WTC11 (cell line): Measurements from ENCODE around the gene KCNMA1. TPM values are rescaled to one million over a fixed set of nuclear protein-coding genes. Genes with fewer than 3 reads are reported as not detected.

Experiments
- ATAC-seq: fragments of 200-7000 bp; cut with Tn5 transposase; 2 replicates; pipeline ENCODE4 v1.10.0; 2021; ENCODE audit warnings: mild to moderate bottlenecking, moderate library complexity
- CTCF ChIA-PET: fragments of 300-600 bp; sonication (Branson Sonifier 250); formaldehyde crosslinking; loops from one replicate; lab custom pipeline; 2021; ENCODE audit warnings: antibody characterized with exemption; lab: Charles Lee
- POLR2A ChIA-PET: fragments of 350-600 bp; sonication (Branson Sonifier 250); formaldehyde crosslinking; loops from one replicate; lab custom pipeline; 2021; ENCODE audit warnings: antibody characterized with exemption; lab: Charles Lee
- DNase-seq: peaks from one replicate; pipeline ENCODE4 v3.0.0; 2021; ENCODE audit warnings: low spot score
- H3K27ac Mint-ChIP-seq: 2 replicates; pipeline ENCODE4 v1.8.0; 2021; ENCODE audit warnings: mixed read lengths
- H3K27me3 Mint-ChIP-seq: 2 replicates; pipeline ENCODE4 v1.8.0; 2021; ENCODE audit warnings: low read depth, mild to moderate bottlenecking, moderate library complexity, mixed read lengths
- H3K36me3 Mint-ChIP-seq: 2 replicates; pipeline ENCODE4 v1.8.0; 2021; ENCODE audit warnings: mixed read lengths
- H3K4me1 Mint-ChIP-seq: 2 replicates; pipeline ENCODE4 v1.8.0; 2022; ENCODE audit warnings: mixed read lengths
- H3K4me3 Mint-ChIP-seq: 2 replicates; pipeline ENCODE4 v1.8.0; 2021; ENCODE audit warnings: mild to moderate bottlenecking, moderate library complexity, mixed read lengths
- H3K9me3 Mint-ChIP-seq: 2 replicates; pipeline ENCODE4 v1.8.0; 2021; ENCODE audit warnings: mixed read lengths
- AR ChIP-seq: fragments of 250-450 bp; sonication (Bioruptor Pico); IDR thresholded peaks from 2 replicates; pipeline ENCODE4 v1.9.0; 2021; ENCODE audit warnings: mild to moderate bottlenecking
- ATF6 ChIP-seq: sonication (generic); formaldehyde crosslinking; IDR thresholded peaks from 2 replicates; pipeline ENCODE4 v1.8.1; 2023; ENCODE audit warnings: mild to moderate bottlenecking, missing genetic modification reagents
- CTCF ChIP-seq: fragments of 200-600 bp; IDR thresholded peaks from 2 replicates; pipeline ENCODE4 v1.8.0; 2022; ENCODE audit warnings: antibody characterized with exemption
- EMX1 ChIP-seq: fragments of 250-450 bp; sonication (Bioruptor Pico); IDR thresholded peaks from 2 replicates; pipeline ENCODE4 v1.8.0; 2021; ENCODE audit warnings: mild to moderate bottlenecking
- ESRRA ChIP-seq: sonication (generic); formaldehyde crosslinking; IDR thresholded peaks from 2 replicates; pipeline ENCODE4 v1.8.1; 2022; ENCODE audit warnings: mild to moderate bottlenecking, missing genetic modification reagents, borderline replicate concordance
- FOXP1 ChIP-seq: sonication (generic); formaldehyde crosslinking; IDR thresholded peaks from 2 replicates; pipeline ENCODE4 v1.8.0; 2022; ENCODE audit warnings: missing genetic modification reagents, mild to moderate bottlenecking, moderate library complexity, borderline replicate concordance
- GTF2I ChIP-seq: fragments of 250-450 bp; sonication (Bioruptor Pico); conservative IDR thresholded peaks from 2 replicates; pipeline ENCODE4 v1.4.0; 2021; ENCODE audit warnings: mild to moderate bottlenecking
- HMGA2 ChIP-seq: fragments of 250-450 bp; sonication (Bioruptor Pico); IDR thresholded peaks from 2 replicates; pipeline ENCODE4 v1.4.0; 2021; ENCODE audit warnings: mild to moderate bottlenecking, moderate library complexity
- KAT7 ChIP-seq: sonication (generic); formaldehyde crosslinking; IDR thresholded peaks from 2 replicates; pipeline ENCODE4 v1.8.1; 2023; ENCODE audit warnings: missing genetic modification reagents, mild to moderate bottlenecking, borderline replicate concordance
- ZNF423 ChIP-seq: fragments of 250-450 bp; sonication (Bioruptor Pico); IDR thresholded peaks from 2 replicates; pipeline ENCODE4 v2.1.2; 2022; ENCODE audit warnings: mild to moderate bottlenecking, moderate library complexity
- total RNA-seq: library from RNA; stranded (reverse); gene quantifications from 3 replicates; pipeline ENCODE4 v1.2.3, GENCODE V29; 2021
- TF ChIP-seq, protein P1 (sequence below): sonication (generic); formaldehyde crosslinking; IDR thresholded peaks from 2 replicates; pipeline ENCODE4 v1.8.1; 2022; ENCODE audit warnings: low read depth, mild to moderate bottlenecking, moderate library complexity, missing genetic modification reagents, borderline replicate concordance
- TF ChIP-seq, protein P2 (sequence below): sonication (generic); formaldehyde crosslinking; IDR thresholded peaks from 2 replicates; pipeline ENCODE4 v1.8.1; 2023; ENCODE audit warnings: mild to moderate bottlenecking, missing genetic modification reagents, borderline replicate concordance
- TF ChIP-seq, protein P3 (sequence below): sonication (generic); formaldehyde crosslinking; IDR thresholded peaks from 2 replicates; pipeline ENCODE4 v1.8.0; 2022; ENCODE audit warnings: mild to moderate bottlenecking, missing genetic modification reagents

Gene KCNMA1
- total RNA-seq, 1 experiment from 2014 or later: 7.3 TPM

DNA sequence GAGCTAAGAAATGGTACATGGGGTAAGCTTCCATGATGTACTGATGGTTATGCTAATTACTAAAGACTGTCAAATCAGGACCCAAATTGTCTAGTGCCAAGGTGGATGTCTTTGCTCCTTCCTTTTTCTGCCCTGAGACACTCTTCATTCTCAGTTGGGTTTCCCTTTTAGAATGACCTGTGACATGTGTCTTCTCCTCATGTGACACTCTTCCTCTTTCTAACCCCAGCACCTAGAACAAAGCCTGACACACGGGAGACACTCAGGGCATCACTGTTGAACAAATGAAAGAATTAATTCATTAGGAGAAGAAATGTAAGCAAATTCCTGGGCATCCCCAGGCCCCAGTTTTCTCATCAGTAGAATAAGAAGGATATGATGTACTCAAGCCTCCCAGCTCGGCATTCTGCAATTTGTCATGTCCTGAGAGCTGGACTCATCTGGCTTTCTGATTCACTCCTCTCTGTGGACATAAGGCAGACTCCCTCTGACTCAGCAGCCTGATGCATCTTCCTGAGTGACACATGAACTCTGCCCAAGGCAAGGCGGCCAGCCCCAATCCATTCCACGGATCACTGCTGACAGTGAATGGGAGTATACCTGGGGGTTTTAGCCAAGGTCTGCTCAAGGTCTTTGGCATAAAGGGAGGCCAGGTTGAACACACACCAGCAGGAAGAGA is 473.8 kb downstream of the KCNMA1 start:
- no peaks in the 10 kb centered on the region for H3K9me3 Mint-ChIP-seq
- ATAC-seq (no peak), DNase-seq (no peak)
- no peaks in the 10 kb centered on the region for H3K27me3 Mint-ChIP-seq
- CTCF ChIA-PET: interaction anchor here (0.9 to 3.4 kb wide), 4 partner anchors 10 to 548 kb away, joined by 3 to 33 read pairs (median 16); no protein-coding TSS in a partner anchor
- POLR2A ChIA-PET: no interaction called here
- TF ChIP-seq ATF6 (CRISPR knock-in tag): no peak
- TF ChIP-seq, protein P1, sequence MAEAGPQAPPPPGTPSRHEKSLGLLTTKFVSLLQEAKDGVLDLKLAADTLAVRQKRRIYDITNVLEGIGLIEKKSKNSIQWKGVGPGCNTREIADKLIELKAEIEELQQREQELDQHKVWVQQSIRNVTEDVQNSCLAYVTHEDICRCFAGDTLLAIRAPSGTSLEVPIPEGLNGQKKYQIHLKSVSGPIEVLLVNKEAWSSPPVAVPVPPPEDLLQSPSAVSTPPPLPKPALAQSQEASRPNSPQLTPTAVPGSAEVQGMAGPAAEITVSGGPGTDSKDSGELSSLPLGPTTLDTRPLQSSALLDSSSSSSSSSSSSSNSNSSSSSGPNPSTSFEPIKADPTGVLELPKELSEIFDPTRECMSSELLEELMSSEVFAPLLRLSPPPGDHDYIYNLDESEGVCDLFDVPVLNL (CRISPR knock-in tag): no peak
- no peak for TF ChIP-seq FOXP1 (CRISPR knock-in tag)
- TF ChIP-seq KAT7 (CRISPR knock-in tag): no peak
- no peak for TF ChIP-seq AR (CRISPR knock-in tag)
- TF ChIP-seq ESRRA (CRISPR knock-in tag): no peak
- no peak for TF ChIP-seq ZNF423 (CRISPR knock-in tag)
- TF ChIP-seq, protein P2, sequence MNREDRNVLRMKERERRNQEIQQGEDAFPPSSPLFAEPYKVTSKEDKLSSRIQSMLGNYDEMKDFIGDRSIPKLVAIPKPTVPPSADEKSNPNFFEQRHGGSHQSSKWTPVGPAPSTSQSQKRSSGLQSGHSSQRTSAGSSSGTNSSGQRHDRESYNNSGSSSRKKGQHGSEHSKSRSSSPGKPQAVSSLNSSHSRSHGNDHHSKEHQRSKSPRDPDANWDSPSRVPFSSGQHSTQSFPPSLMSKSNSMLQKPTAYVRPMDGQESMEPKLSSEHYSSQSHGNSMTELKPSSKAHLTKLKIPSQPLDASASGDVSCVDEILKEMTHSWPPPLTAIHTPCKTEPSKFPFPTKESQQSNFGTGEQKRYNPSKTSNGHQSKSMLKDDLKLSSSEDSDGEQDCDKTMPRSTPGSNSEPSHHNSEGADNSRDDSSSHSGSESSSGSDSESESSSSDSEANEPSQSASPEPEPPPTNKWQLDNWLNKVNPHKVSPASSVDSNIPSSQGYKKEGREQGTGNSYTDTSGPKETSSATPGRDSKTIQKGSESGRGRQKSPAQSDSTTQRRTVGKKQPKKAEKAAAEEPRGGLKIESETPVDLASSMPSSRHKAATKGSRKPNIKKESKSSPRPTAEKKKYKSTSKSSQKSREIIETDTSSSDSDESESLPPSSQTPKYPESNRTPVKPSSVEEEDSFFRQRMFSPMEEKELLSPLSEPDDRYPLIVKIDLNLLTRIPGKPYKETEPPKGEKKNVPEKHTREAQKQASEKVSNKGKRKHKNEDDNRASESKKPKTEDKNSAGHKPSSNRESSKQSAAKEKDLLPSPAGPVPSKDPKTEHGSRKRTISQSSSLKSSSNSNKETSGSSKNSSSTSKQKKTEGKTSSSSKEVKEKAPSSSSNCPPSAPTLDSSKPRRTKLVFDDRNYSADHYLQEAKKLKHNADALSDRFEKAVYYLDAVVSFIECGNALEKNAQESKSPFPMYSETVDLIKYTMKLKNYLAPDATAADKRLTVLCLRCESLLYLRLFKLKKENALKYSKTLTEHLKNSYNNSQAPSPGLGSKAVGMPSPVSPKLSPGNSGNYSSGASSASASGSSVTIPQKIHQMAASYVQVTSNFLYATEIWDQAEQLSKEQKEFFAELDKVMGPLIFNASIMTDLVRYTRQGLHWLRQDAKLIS (CRISPR knock-in tag): no peak
- no peak overlapping the region for H3K27ac Mint-ChIP-seq
- no peaks in the 10 kb centered on the region for H3K36me3 Mint-ChIP-seq
- H3K4me3 Mint-ChIP-seq: no peak overlapping the region
- peaks cover 7% of the 10 kb centered on the region for H3K4me1 Mint-ChIP-seq

DNA sequence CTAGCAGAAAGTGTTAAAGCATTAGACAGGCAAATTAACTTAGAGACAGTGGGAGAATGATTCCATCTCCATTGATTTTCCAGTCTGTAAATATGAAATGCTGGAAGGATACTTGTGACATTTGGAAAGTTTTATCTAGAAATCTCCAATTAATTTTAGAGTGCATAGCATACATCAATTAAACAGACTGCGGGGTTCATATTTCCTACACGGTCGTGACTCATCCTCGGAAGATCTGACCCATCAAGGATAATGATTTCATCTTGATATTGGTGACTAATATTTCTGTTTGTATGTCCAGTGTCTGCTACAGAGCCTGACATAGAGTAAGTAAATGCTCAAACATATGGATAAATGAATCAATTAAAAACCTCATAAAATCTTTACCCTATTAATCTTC is 474.9 kb downstream of the KCNMA1 start:
- POLR2A ChIA-PET: no interaction called here
- Mint-ChIP-seq H3K36me3 (no peaks in the 10 kb centered on the region), H3K27ac (no peak overlapping the region), H3K9me3 (no peaks in the 10 kb centered on the region), H3K27me3 (no peaks in the 10 kb centered on the region), H3K4me1 (peaks cover 7% of the 10 kb centered on the region), H3K4me3 (no peak overlapping the region)
- no peak for ATAC-seq
- TF ChIP-seq, protein P3, sequence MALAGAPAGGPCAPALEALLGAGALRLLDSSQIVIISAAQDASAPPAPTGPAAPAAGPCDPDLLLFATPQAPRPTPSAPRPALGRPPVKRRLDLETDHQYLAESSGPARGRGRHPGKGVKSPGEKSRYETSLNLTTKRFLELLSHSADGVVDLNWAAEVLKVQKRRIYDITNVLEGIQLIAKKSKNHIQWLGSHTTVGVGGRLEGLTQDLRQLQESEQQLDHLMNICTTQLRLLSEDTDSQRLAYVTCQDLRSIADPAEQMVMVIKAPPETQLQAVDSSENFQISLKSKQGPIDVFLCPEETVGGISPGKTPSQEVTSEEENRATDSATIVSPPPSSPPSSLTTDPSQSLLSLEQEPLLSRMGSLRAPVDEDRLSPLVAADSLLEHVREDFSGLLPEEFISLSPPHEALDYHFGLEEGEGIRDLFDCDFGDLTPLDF: no peak
- TF ChIP-seq CTCF (no peak), HMGA2 (CRISPR knock-in tag) (no peak), EMX1 (no peak), GTF2I (CRISPR knock-in tag) (no peak)
- DNase-seq: no peak
- CTCF ChIA-PET: no interaction called here
